Loucy (cell line): Measurements from ENCODE around the gene ABHD17A.

ENCODE experiments used
- CTCF ChIP-seq: fragments of 200-600 bp; sonication (generic); conservative IDR thresholded peaks from 2 replicates; pipeline ENCODE4 v1.5.1; 2014; ENCODE audit warnings: mild to moderate bottlenecking, antibody characterized with exemption, low read length
- EZH2phosphoT487 ChIP-seq: fragments of 200-600 bp; IDR thresholded peaks from 2 replicates; pipeline ENCODE4 v1.6.1; 2018; ENCODE audit warnings: antibody characterized with exemption, mild to moderate bottlenecking, moderate library complexity, borderline replicate concordance

GRCh38 chr19:1836458-1837221 is 48.7 kb downstream of the ABHD17A start:
- TF ChIP-seq CTCF (no peak), EZH2phosphoT487 (no peak)
